Adrenal gland (tissue), 12 donors: ENCODE measurements around the gene MCU. TPM values are rescaled to one million over a fixed set of nuclear protein-coding genes. Genes with fewer than 3 reads are reported as not detected.
"Not testable (repeated sequence)": the region's sequence is repeated elsewhere in the genome, so short reads cannot be mapped to it uniquely, and the experiment has no call there.

ENCODE experiments used
- DNase-seq, 7 donors: peaks; one replicate each; pipeline ENCODE4 v3.0.0-alpha.2; 2019 to 2020
- H3K27ac ChIP-seq, 5 donors: fragments of 200-600 bp; sonication (generic) in 4 of 5; 1 replicate in 3 of 5; 2 replicates in 2 of 5; pipeline versions ENCODE4 v1.5.1 to v1.8.0; 2016 to 2020; ENCODE audit warnings: mild to moderate bottlenecking in 1 of 5
- H3K27me3 ChIP-seq: fragments of 200-600 bp; 2 replicates; pipeline ENCODE4 v1.8.0; 2021
- H3K36me3 ChIP-seq, 2 donors: fragments of 200-600 bp; replicated peaks in 1 of 2; 1 replicate in 1 of 2; 2 replicates in 1 of 2; pipeline versions ENCODE4 v1.5.1 to v1.8.0; 2018 to 2022
- H3K4me1 ChIP-seq, 2 donors: fragments of 200-600 bp; replicated peaks in 1 of 2; 1 replicate in 1 of 2; 2 replicates in 1 of 2; pipeline versions ENCODE4 v1.5.1 to v1.8.0; 2018 to 2021
- H3K4me3 ChIP-seq, 4 donors: fragments of 200-600 bp; sonication (generic) in 3 of 4; one replicate each; pipeline ENCODE4 v1.5.1; 2016 to 2018
- H3K9me3 ChIP-seq, 3 donors: fragments of 200-600 bp; sonication (generic) in 1 of 3; replicated peaks in 1 of 3; 1 replicate in 2 of 3; 2 replicates in 1 of 3; pipeline versions ENCODE4 v1.5.1 to v1.8.0; 2016 to 2021
- CTCF ChIP-seq, 6 experiments: fragments of 450-650 bp in 4 of 6; fragments of 200-600 bp in 2 of 6; sonication (generic) in 1 of 6; IDR thresholded peaks; 1 replicate in 5 of 6; 2 replicates in 1 of 6; pipeline versions ENCODE4 v1.5.1 to v1.8.0; 2016 to 2021; ENCODE audit warnings: antibody characterized with exemption in 6 of 6, mild to moderate bottlenecking in 2 of 6, moderate library complexity in 1 of 6
- POLR2A ChIP-seq, 2 donors: fragments of 450-650 bp; IDR thresholded peaks; one replicate each; pipeline ENCODE4 v1.6.1; 2017; ENCODE audit warnings: antibody characterized with exemption in 2 of 2, mild to moderate bottlenecking in 2 of 2, moderate library complexity in 1 of 2
- WGBS, 4 donors: extraction: QIAGEN DNeasy Blood & Tissue Kit in 2 of 4; methylation state at CpG; one replicate each; pipeline versions ENCODE4 v1.1.5 to v1.1.7; 2013 to 2017; 5-methylcytosine and 5-hydroxymethylcytosine counted together
- intact Hi-C, 2 donors: fragments of 100-400 bp; cut with DNase I; formaldehyde crosslinking; loops; one replicate each; pipeline versions ENCODE4 v1.14.1 to v1.15.0; 2022 to 2023
- polyA plus RNA-seq, 3 donors: library from polyadenylated mRNA; stranded (reverse); fragments of 200-250 nt in 2 of 3; fragments of 350-450 nt in 1 of 3; fragmentation: Illumina TruSeq in 1 of 3; extraction: RNeasy Lipid Tissue Mini Kit (QIAGEN cat#74804) in 1 of 3; gene quantifications; one replicate each; pipeline ENCODE4 v1.2.3, GENCODE V29; 2013 to 2014
- total RNA-seq, 9 donors: library from RNA; depleted of rRNA in 4 of 9; stranded (reverse); fragments of >200 nt in 4 of 9; fragments of 120-200 nt in 1 of 9; fragmentation: NEBNext Ultra II Directional in 1 of 9; extraction: Animal tissue kit (Norgen Biotek cat#: 25700) in 1 of 9; gene quantifications; one replicate each; pipeline versions ENCODE4 v1.1.0 to v1.2.4, GENCODE V29; 2013 to 2023
- donor health status: healthy with polysubstance abuse.
- donor health status: Bipolar disorder and iron deficiency.
- donor health status: DM: yes; HTN: yes; CAD: no.
- donor health status: DM: no; HTN: no; CAD: no.
- donor health status: DM: no; HTN: no; CAD: no.
- donor health status: DM: yes; HTN: yes; CAD: no.

The MCU gene
- total and polyA plus RNA-seq, 12 donors: 6.4 to 22.2 (median 14.9) TPM

- H3K9me3 ChIP-seq: no peaks in the 10 kb centered on the region
- H3K27me3 ChIP-seq: no peaks in the 10 kb centered on the region
- TF ChIP-seq POLR2A (IDR thresholded peaks at IDR 0.05) (no peak), CTCF (IDR thresholded peaks at IDR 0.05) (no peak)
- no peaks in the 10 kb centered on the region for H3K36me3 ChIP-seq
- H3K4me1 ChIP-seq: peaks cover 0 to 22% of the 10 kb centered on the region in 2 donors
- intact Hi-C loops: loop anchor here (5.0 to 10.0 kb wide), 2 partner anchors 137 to 335 kb away; no protein-coding TSS in a partner anchor
- no peak overlapping the region for H3K27ac ChIP-seq
- DNase-seq: no peak
- no peak overlapping the region for H3K4me3 ChIP-seq
Observed at GRCh38 chr10:72697716-72698115, 5.8 kb downstream of the MCU start.

DNA sequence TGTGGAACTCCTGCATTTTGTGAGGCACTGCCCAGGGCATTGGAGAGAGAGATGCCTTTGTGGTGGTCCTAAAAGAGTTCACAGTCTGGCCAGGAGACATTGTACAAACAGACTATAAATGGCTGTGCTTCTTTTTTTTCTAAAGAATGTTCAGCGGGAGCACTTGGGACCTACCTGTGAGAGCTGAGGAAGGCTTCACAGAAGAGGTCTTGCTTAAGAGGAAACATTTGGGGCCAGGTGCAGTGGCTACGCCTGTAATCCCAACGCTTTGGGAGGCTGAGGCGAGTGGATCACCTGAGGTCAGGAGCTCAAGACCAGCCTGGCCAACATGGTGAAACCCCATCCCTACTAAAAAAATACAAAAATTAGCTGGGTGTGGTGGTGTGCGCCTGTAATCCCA is 10.5 kb downstream of the MCU start:
- H3K4me1 ChIP-seq, H3K36me3 ChIP-seq, intact Hi-C loops, H3K9me3 ChIP-seq, DNase-seq, H3K27ac ChIP-seq, H3K4me3 ChIP-seq, H3K27me3 ChIP-seq: not testable (repeated sequence)
- WGBS, 4 donors: 93 to 97% (median 93%) methylated on average over 5 of the region's 5 CpGs

DNA sequence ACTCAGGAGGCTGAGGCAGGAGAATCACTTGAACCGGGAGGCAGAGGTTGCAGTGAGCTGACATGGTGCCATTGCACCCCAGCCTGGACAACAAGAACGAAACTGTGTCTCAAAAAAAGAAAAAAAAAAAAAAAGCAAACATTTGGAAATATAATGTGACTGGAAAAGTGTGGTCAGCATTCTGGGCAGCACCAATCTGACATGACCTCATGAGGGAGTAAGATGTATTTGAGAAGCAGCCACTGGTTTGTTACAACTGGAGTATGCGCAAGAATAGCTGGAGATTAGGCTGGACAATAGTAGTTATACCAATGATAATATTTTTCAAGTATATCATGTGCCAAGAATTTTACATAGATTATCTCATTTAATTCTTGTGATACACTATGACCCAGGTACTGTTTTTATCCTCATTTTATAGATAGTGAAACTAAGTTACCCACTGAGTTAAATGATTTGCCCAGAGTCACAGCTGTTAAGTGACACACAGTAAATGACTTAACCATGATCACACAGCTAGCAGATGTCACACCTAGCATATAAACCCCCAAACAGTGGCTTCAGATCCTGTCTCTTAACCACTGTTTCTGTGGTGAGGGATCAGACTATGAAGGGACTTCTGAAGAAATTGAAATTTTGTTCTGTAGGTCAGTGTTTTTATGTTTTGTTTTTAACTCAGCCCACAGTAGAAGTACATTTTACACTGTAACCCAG is 11.1 kb downstream of the MCU start:
- Histone ChIP-seq H3K9me3 (no peaks in the 10 kb centered on the region), H3K27me3 (no peaks in the 10 kb centered on the region), H3K36me3 (no peaks in the 10 kb centered on the region), H3K4me1 (peaks cover 0 to under 1% of the 10 kb centered on the region in 2 donors), H3K4me3 (no peak overlapping the region), H3K27ac (no peak overlapping the region)
- no peak for TF ChIP-seq CTCF (IDR thresholded peaks at IDR 0.05)
- no peak for TF ChIP-seq POLR2A (IDR thresholded peaks at IDR 0.05)
- intact Hi-C loops: no loop called here
- peak in 1 of 7 donors; percentile 18 for DNase-seq
- 83 to 100% (median 94%) methylated on average over 2 to 3 of the region's 3 CpGs for WGBS, 4 donors

GRCh38 chr10:72704117-72704516 is 12.2 kb downstream of the MCU start:
- TF ChIP-seq CTCF (IDR thresholded peaks at IDR 0.05) (no peak), POLR2A (IDR thresholded peaks at IDR 0.05) (no peak)
- H3K27me3 ChIP-seq: no peaks in the 10 kb centered on the region
- no peak overlapping the region for H3K4me3 ChIP-seq
- DNase-seq: no peak
- H3K4me1 ChIP-seq: peaks cover 0 to 12% of the 10 kb centered on the region in 2 donors
- intact Hi-C loops: no loop called here
- no peak overlapping the region for H3K27ac ChIP-seq
- H3K9me3 ChIP-seq: no peaks in the 10 kb centered on the region
- no peaks in the 10 kb centered on the region for H3K36me3 ChIP-seq
- 90 to 92% (median 91%) methylated on average over 4 of the region's 4 CpGs for WGBS, 4 donors

DNA sequence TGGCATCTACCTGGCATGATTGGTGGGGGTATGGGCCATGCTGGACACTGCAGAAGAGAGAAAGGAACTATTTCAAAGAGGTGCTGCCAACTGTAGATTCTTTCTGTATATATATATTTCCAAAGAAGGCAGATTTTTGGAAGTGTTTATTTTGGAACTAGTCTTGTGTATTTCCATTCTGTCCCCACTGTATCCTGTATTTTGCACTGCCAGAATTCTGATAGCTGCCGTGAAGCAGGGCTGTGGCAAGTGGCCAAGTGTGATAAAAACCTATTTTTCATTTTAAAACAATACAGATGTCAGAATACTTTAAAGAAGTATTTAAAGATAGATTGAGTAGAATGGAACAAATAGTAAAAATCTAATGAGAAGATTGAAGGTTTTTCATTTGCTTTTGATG is 17.1 kb downstream of the MCU start:
- WGBS, 4 donors: 9 to 20% (median 16%) methylated on average over 1 of the region's 1 CpG
- TF ChIP-seq CTCF (IDR thresholded peaks at IDR 0.05): no peak
- TF ChIP-seq POLR2A (IDR thresholded peaks at IDR 0.05): no peak
- no peaks in the 10 kb centered on the region for H3K27me3 ChIP-seq
- DNase-seq: peak; percentile 22 to 71 (median 50)
- intact Hi-C loops: no loop called here
- H3K4me3 ChIP-seq: no peak overlapping the region
- peak overlapping the region in 1 of 5 donors; percentile 19 for H3K27ac ChIP-seq
- H3K36me3 ChIP-seq: no peaks in the 10 kb centered on the region
- no peaks in the 10 kb centered on the region for H3K9me3 ChIP-seq
- H3K4me1 ChIP-seq: peaks cover 0 to 36% of the 10 kb centered on the region in 2 donors
